ENCODE results near the gene GRXCR1. TPM values are rescaled to one million over a fixed set of nuclear protein-coding genes. Genes with fewer than 3 reads are reported as not detected.

The GRXCR1 gene
- total RNA-seq, 1 experiment from 2014 or later, result not detected

DNA sequence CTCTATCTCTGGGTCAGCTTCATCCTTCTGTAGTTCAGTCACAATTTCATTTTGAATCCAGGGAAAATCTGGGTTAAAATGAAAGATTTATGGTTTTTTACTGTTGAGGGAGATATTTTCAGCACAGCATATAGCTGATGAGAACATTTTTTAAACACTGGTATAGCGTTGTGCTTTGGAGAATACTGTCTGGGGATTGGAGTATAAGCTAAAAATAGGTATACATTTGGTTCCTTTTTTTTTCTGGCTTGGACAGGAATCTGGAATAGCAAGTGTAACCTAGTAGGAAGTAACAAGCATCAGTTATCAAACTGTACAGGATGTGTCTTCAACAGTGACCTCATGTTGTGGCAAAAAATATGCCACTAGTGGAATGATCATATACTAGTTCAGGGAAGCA, 149.1 kb downstream of the GRXCR1 start:
- no peak overlapping the region for H3K27ac ChIP-seq (ENCODE audit: insufficient read length, low read depth, low read length)
- H3K79me2 ChIP-seq (ENCODE audit: insufficient read depth, low read length), result no peaks in the 10 kb centered on the region
- H2AFZ ChIP-seq (ENCODE audit: low read length), result no peak overlapping the region
- no peaks in the 10 kb centered on the region for H3K9me3 ChIP-seq (ENCODE audit: control insufficient read depth, low read depth, low read length)
- H2BK20ac ChIP-seq (ENCODE audit: low read depth, low read length, poor library complexity, severe bottlenecking), result no peak overlapping the region
- no peak for DNase-seq
- Mint-ChIP-seq H3K27ac (no peak overlapping the region), H3K27me3 (ENCODE audit: low read depth) (no peaks in the 10 kb centered on the region), H3K36me3 (ENCODE audit: insufficient read depth in 1 of 3, low read depth in 3 of 3) (no peaks in the 10 kb centered on the region), H3K4me3 (no peak overlapping the region), H3K9me3 (no peaks in the 10 kb centered on the region), H3K4me1 (no peaks in the 10 kb centered on the region)
- no peak overlapping the region for H2BK120ac ChIP-seq (ENCODE audit: low read depth, low read length, poor library complexity, severe bottlenecking)
- no peak overlapping the region for H3K56ac ChIP-seq (ENCODE audit: insufficient read length, low read depth, low read length)
- H3K4me2 ChIP-seq (ENCODE audit: insufficient read depth, insufficient read length, low read length), result no peak overlapping the region
- H3K23ac ChIP-seq (ENCODE audit: insufficient read length, low read depth, low read length), result no peak overlapping the region
- H2BK15ac ChIP-seq (ENCODE audit: low read depth, low read length), result no peak overlapping the region
- no peak overlapping the region for H3K4ac ChIP-seq (ENCODE audit: low read depth, low read length)
- no peak overlapping the region for H3T11ph ChIP-seq (ENCODE audit: low read length)
- H3K23me2 ChIP-seq (ENCODE audit: insufficient read length, low read depth, low read length, poor library complexity, severe bottlenecking), result no peaks in the 10 kb centered on the region
- no peak overlapping the region for H4K5ac ChIP-seq (ENCODE audit: insufficient read length, low read depth, low read length)
- H3K14ac ChIP-seq (ENCODE audit: insufficient read depth, low read length), result no peak overlapping the region
- H3K79me1 ChIP-seq (ENCODE audit: insufficient read depth, low read depth, low read length, poor library complexity, severe bottlenecking), result no peaks in the 10 kb centered on the region
- no peak overlapping the region for H4K8ac ChIP-seq (replicated peaks; ENCODE audit: insufficient read length, low read depth, low read length)
- no peak overlapping the region for H2AK5ac ChIP-seq (ENCODE audit: insufficient read length, low read length)
- TF ChIP-seq, protein P1, sequence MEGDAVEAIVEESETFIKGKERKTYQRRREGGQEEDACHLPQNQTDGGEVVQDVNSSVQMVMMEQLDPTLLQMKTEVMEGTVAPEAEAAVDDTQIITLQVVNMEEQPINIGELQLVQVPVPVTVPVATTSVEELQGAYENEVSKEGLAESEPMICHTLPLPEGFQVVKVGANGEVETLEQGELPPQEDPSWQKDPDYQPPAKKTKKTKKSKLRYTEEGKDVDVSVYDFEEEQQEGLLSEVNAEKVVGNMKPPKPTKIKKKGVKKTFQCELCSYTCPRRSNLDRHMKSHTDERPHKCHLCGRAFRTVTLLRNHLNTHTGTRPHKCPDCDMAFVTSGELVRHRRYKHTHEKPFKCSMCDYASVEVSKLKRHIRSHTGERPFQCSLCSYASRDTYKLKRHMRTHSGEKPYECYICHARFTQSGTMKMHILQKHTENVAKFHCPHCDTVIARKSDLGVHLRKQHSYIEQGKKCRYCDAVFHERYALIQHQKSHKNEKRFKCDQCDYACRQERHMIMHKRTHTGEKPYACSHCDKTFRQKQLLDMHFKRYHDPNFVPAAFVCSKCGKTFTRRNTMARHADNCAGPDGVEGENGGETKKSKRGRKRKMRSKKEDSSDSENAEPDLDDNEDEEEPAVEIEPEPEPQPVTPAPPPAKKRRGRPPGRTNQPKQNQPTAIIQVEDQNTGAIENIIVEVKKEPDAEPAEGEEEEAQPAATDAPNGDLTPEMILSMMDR (conservative IDR thresholded peaks at IDR 0.05), result no peak
- no peak overlapping the region for H3K9ac ChIP-seq (ENCODE audit: extremely low read depth, insufficient read length, low read length)
- no peak overlapping the region for H4K91ac ChIP-seq (ENCODE audit: insufficient read length, low read depth, low read length)
- H2BK5ac ChIP-seq (ENCODE audit: insufficient read length, low read length), result no peak overlapping the region
- no peak overlapping the region for H2BK12ac ChIP-seq (ENCODE audit: insufficient read length, low read depth, low read length)
- no peaks in the 10 kb centered on the region for H4K20me1 ChIP-seq (ENCODE audit: control insufficient read depth, insufficient read depth, insufficient read length)
- no peak overlapping the region for H3K18ac ChIP-seq (ENCODE audit: insufficient read length, low read depth, low read length)
- no CpG with 5 or more reads among the region's 1 CpG for WGBS (ENCODE audit: extremely low coverage, insufficient read length, low lambda C conversion rate)
- H3K4me1 ChIP-seq (ENCODE audit: insufficient read depth, low read length), result no peaks in the 10 kb centered on the region
- H3K27me3 ChIP-seq (ENCODE audit: insufficient read depth, low read length), result no peaks in the 10 kb centered on the region

All from H9 (cell line).